Neutrophil (primary cell): ENCODE results near the gene DOK7.

ENCODE experiments used
- H3K27ac ChIP-seq: fragments of 200-600 bp; sonication (generic); 2 replicates; pipeline ENCODE4 v1.5.1; 2016; ENCODE audit warnings: mild to moderate bottlenecking, moderate library complexity
- H3K27me3 ChIP-seq: fragments of 200-600 bp; sonication (generic); 2 replicates; pipeline ENCODE4 v1.6.0; 2016; ENCODE audit warnings: mild to moderate bottlenecking
- H3K36me3 ChIP-seq: fragments of 200-600 bp; sonication (generic); 2 replicates; pipeline ENCODE4 v1.5.1; 2017
- H3K4me1 ChIP-seq, 2 experiments: fragments of 200-600 bp in 1 of 2; sonication (generic) in 1 of 2; 1 replicate in 1 of 2; 2 replicates in 1 of 2; pipeline versions ENCODE4 v1.5.1 to v1.6.1; 2013 to 2016; ENCODE audit warnings: low read depth in 1 of 2, low read length in 1 of 2, mild to moderate bottlenecking in 1 of 2, moderate library complexity in 1 of 2; ENCODE audit not compliant: control insufficient read depth in 1 of 2, insufficient read depth in 1 of 2
- H3K4me3 ChIP-seq, 2 experiments: fragments of 200-600 bp in 1 of 2; sonication (generic) in 1 of 2; 1 replicate in 1 of 2; 2 replicates in 1 of 2; pipeline ENCODE4 v1.5.1; 2013 to 2016; ENCODE audit warnings: low read depth in 1 of 2, low read length in 1 of 2, mild to moderate bottlenecking in 1 of 2, moderate library complexity in 1 of 2
- H3K9me3 ChIP-seq: fragments of 200-600 bp; sonication (generic); 2 replicates; pipeline ENCODE4 v1.5.1; 2016
- TF ChIP-seq, protein P1 (sequence below): fragments of 200-600 bp; sonication (generic); IDR thresholded peaks from 2 replicates; pipeline ENCODE4 v1.5.1; 2016; ENCODE audit warnings: antibody characterized with exemption

Gene DOK7

DNA sequence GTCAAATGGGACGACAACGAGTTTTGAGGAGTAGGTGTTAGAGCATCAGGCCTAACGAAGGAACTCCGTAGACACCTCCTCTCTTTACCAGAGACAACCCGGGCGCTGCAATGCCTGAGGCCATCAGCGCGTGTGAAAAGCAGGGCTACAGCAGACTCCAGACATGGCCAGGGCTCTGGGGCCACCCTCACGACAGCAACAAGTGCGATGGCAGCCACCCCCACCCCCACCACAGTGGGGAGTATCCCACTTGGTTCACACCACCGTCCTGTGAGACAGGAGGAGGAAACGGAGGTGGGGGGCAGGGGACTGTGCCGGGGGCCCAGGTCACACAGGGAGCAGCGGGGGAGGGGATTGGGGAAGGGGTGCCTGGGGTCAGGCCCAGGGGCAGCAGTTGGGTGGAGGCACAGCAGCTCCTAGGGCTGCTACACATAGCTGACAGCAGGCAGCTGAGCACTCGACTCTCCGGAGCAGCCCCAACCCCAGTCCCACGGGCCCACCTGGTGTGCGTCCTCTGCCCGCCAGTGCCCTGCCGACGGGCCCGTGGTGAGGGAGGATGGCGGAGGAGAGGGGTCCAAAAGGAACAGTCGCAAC is 60.6 kb downstream of the DOK7 start:
- no peaks in the 10 kb centered on the region for H3K9me3 ChIP-seq
- H3K36me3 ChIP-seq: peaks cover 99% of the 10 kb centered on the region
- no peak overlapping the region for H3K27ac ChIP-seq
- TF ChIP-seq, protein P1, sequence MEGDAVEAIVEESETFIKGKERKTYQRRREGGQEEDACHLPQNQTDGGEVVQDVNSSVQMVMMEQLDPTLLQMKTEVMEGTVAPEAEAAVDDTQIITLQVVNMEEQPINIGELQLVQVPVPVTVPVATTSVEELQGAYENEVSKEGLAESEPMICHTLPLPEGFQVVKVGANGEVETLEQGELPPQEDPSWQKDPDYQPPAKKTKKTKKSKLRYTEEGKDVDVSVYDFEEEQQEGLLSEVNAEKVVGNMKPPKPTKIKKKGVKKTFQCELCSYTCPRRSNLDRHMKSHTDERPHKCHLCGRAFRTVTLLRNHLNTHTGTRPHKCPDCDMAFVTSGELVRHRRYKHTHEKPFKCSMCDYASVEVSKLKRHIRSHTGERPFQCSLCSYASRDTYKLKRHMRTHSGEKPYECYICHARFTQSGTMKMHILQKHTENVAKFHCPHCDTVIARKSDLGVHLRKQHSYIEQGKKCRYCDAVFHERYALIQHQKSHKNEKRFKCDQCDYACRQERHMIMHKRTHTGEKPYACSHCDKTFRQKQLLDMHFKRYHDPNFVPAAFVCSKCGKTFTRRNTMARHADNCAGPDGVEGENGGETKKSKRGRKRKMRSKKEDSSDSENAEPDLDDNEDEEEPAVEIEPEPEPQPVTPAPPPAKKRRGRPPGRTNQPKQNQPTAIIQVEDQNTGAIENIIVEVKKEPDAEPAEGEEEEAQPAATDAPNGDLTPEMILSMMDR: no peak
- H3K4me1 ChIP-seq: peaks cover 0 to 3% of the 10 kb centered on the region in 2 experiments
- no peaks in the 10 kb centered on the region for H3K27me3 ChIP-seq
- no peak overlapping the region for H3K4me3 ChIP-seq

DNA sequence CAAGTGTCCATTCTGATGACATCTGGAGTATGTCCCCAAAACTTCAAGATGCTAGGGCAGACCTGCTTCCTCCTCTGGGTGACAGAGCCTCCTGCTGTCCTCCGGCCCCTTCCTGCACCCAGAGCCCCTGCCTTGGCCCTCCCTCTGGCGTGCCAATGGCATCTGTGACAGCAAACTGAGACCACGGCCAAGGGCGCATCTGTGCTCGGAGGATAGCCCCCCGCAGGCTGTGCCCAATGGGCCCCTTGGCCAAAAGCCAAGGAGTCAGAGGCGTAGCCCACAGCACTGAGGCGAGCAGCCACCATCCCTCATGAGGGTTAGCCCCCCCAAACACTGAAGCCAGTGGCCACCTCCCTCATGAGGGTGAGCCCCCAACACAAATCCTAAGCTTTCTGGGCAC is 61.2 kb downstream of the DOK7 start:
- TF ChIP-seq, protein P1: no peak
- Histone ChIP-seq H3K36me3 (peaks cover 94% of the 10 kb centered on the region), H3K4me1 (peaks cover 6 to 9% of the 10 kb centered on the region in 2 experiments), H3K4me3 (no peak overlapping the region), H3K9me3 (no peaks in the 10 kb centered on the region), H3K27me3 (no peaks in the 10 kb centered on the region), H3K27ac (no peak overlapping the region)

DNA sequence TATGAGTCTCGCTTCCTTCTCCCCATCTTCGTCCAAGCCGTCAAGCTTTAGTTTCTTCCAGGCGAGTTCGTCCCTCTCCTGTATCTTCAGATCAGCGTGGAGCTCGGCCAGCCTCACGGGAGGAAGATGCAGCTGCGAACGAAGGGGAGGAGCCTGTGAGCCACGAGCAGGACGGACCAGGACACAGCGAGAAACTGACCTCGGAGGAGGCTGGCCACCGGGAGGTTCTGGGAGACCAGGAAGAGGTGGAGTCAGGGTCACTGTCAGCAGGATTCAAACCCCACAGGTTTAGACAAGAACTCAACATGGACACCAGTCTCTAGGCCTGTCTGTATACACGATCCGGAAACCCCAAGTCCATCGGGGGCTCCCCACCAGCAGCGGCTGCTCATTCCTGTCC is 61.8 kb downstream of the DOK7 start:
- H3K27ac ChIP-seq: no peak overlapping the region
- H3K4me3 ChIP-seq: no peak overlapping the region
- H3K4me1 ChIP-seq: peaks cover 11 to 15% of the 10 kb centered on the region in 2 experiments
- peaks cover 89% of the 10 kb centered on the region for H3K36me3 ChIP-seq
- H3K27me3 ChIP-seq: no peaks in the 10 kb centered on the region
- TF ChIP-seq, protein P1: no peak
- H3K9me3 ChIP-seq: no peaks in the 10 kb centered on the region

DNA sequence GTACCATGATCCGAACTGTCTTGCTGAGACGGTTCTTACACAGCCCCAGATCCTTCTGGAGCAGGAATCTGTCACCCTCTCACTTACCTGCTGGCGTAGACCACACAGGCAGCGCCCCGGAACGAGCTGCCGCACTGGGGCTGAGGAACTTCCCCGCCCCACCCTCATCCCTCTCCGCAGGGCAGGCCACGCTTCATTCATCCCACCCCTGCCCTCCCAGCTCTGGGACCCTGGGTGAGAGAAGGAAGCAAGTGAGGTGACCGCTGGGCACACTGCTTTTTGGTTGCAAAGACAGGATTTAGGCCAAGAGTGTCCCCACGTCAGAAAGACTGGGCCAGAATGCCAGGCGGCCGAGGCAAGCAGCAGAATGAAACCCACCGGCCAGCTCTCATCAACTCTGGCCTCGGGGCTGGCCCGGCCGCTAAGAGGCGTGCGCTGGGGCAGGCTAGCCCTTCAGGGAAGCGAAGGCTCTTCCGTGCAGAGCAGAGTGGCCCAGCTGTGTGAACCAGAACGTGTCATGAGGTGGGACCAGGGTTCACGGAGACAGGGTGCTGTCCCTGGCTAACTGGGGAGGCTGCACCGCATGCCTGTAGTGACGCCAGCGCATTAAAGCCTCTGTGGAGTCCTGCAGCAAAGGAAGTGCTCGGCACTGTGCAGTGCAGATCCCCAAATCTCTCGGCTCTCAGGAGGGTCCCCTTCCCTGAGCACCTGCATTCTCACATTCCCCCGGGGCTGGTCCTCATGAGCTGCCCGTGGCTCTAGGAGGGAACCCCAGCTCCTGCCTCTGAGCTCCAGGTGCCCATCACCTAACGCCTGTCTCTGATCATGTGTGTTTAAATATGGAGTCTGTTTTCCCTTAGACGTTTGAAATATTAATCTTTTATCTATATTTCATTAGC is 62.7 kb downstream of the DOK7 start:
- no peaks in the 10 kb centered on the region for H3K27me3 ChIP-seq
- TF ChIP-seq, protein P1: no peak
- peaks cover 20 to 24% of the 10 kb centered on the region in 2 experiments for H3K4me1 ChIP-seq
- H3K4me3 ChIP-seq: no peak overlapping the region
- H3K9me3 ChIP-seq: no peaks in the 10 kb centered on the region
- no peak overlapping the region for H3K27ac ChIP-seq
- H3K36me3 ChIP-seq: peaks cover 80% of the 10 kb centered on the region

DNA sequence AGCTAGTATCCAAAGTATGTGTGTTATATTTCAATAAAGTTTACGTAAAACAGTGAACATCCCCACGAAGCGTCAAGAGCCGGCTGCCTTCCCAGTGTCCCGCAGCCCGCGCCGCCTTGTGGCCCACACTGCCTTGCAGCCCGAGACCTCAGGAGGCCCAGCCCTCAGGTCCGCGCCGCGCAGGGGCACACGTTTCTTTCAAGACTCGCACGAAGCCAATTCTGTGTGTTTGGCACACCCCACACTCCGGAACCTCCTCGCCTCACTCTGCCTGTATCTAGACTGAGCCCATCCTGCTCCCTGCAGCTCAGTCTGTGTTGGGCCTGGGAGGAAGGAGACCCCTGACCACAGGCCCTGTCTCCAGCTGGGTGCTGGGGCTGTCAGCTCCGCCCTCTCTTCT is 63.4 kb downstream of the DOK7 start:
- TF ChIP-seq, protein P1: no peak
- H3K27me3 ChIP-seq: no peaks in the 10 kb centered on the region
- no peak overlapping the region for H3K4me3 ChIP-seq
- H3K4me1 ChIP-seq: peaks cover 27 to 30% of the 10 kb centered on the region in 2 experiments
- peaks cover 73% of the 10 kb centered on the region for H3K36me3 ChIP-seq
- H3K9me3 ChIP-seq: no peaks in the 10 kb centered on the region
- no peak overlapping the region for H3K27ac ChIP-seq
